GM21717 (cell line): Measurements from ENCODE around the gene SLC6A1.

Source experiments
- ATAC-seq: cut with Tn5 transposase; IDR thresholded peaks from one replicate; pipeline ENCODE4 v1.9.1; 2021; ENCODE audit warnings: mild to moderate bottlenecking, moderate library complexity; ENCODE audit not compliant: unreplicated experiment

The SLC6A1 gene

GRCh38 chr3:10970306-10970960 is 22.1 kb upstream of the SLC6A1 start:
- no peak for ATAC-seq

GRCh38 chr3:10972072-10972782 is 20.3 kb upstream of the SLC6A1 start:
- ATAC-seq: no peak

GRCh38 chr3:10973046-10973595 is 19.4 kb upstream of the SLC6A1 start:
- no peak for ATAC-seq

DNA sequence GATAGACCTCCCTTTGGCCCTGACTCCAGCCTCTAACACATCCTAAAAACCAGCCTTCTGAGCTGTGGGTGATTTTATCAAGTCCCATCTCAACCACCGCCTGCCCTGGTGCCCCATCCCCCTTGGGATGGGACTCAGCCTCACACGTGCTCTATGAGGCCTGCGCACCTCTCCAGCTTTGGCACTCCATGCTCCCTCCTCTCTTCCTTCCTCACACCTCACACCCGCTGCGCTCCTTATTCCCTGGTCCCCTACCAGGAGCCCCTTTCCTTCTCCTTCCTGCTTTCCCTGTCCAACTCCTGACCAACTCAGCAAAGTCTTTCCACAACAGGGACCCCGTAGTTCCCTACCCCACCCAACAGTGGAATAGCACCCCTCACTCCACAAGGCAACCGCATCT is 18.4 kb upstream of the SLC6A1 start:
- ATAC-seq: no peak

DNA sequence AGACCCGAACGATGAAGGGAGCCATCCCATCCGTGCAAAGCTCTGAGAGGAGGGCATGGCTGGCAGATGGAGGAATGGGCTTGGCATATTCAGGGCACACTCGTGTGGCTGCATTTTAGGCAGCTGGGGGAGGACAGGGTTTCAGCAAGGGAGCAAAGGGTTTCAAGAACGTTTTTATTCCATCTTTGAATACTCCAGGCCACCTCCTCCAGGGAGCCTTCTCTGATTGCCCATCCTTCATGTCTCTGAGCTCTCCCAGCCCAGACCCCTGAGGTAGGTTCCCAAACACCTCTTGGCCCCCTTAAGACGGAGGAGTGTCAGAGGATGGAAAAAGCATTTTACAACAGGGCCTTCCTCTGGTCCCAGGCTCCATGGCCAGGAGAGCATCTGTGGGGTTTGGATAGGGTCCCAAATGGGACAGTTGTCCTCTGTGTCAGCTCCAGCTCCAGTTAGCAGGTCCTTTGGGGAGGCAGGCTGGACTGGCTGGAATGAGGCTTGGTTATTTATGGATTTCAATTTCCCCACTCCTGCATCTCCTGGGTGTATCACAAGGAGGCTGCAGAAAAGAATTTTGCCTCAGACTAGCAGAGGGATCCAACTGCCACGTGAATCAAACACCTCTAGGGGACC is 17.7 kb upstream of the SLC6A1 start:
- no peak for ATAC-seq

DNA sequence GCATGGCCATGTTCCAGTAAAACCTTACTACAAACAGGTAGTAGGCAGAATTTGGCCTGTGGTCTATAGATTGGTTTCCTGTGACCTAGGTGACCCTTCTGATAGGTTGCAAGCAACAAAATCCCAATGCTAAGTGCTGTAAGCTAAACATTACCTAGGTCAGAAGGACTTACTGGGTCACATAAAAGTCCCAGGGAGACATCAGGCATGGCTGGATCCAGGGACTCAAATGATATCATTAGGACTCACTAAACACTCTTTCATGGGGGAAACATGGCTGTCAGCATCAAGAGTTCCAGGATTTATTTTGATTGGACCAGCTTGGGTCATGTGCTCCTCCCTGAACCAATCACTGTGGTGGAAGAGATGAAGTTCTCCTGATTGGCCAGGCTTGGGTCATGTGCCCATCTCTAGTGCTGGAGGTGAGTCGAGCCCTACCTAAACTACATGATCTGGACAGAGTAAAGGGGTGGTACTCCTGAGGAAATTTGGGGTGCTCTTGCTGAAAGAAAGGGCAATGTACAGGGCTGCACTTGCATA is 16.8 kb upstream of the SLC6A1 start:
- no peak for ATAC-seq

- ATAC-seq: no peak
These were observed 15.8 kb upstream of the SLC6A1 start for GRCh38 chr3:10976770-10977169.

DNA sequence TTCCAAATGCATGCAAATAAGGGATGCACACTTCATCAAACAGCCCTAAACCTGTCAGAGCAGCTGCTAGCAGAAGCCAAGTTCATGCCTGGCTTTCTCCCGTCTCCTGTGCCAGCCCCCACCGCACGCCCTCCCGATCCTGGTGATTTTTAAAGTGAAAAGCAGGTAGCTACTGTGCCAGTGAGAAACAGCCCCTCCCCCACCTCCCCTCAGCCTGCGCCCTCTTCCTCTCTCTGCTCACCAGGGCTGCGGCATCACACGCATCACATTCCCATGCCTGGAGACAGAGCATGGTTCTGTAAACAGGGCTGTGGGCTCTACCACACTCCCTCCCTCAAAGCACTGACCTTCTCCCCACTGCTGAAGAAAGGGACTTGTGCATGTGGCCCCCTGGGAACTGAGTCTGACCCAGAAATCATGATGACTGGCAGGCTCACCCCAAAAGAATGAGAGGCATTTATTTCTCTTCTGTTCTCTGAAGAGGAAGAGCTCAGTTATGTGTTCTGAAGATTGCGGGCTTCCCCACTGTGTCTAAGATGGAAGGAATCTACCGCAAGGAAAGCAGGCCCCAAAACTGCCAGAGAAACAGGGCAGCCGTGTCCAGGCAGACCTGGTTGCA is 14.5 kb upstream of the SLC6A1 start:
- no peak for ATAC-seq

DNA sequence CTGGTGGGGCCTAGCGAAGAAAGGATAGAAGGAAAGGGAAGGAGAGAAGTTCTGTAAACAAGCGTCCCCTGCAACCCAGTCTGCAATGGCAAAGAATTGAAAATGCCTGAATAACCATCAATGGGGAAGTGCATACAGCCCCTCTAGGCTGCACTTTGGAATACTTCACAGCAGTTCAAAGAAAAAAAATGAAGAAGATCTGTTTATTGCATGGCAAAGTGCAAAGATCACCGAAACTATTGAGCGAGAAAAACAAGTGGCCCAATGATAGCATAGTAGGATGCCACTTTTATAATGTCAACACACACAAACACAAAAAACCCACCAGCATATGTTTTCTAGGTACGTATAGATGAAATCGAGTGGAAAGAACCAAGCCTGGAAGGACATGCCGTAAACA is 13.6 kb upstream of the SLC6A1 start:
- ATAC-seq: no peak

- ATAC-seq: no peak
These were observed 12.2 kb upstream of the SLC6A1 start for GRCh38 chr3:10980312-10980711.

DNA sequence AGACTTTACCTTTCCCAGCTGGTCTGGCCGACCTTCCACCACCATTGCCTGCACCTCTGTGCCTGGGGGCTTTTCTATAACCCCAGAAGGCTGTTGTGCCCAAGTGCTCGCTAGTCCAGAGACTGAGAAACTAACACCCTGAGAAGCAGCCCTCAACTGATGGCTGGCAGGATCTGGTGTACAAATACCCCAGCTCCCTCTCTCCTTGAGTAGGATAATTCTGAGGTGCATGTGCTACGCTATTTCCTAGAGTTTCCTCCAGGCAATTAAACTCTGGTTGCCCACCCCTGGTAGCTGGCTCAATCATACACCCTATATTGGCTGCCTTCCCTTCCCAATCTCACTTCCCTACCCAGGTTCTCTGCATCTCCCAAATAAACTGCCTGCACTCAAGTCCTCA is 11.5 kb upstream of the SLC6A1 start:
- no peak for ATAC-seq

GRCh38 chr3:10981961-10982360 is 10.6 kb upstream of the SLC6A1 start:
- no peak for ATAC-seq

DNA sequence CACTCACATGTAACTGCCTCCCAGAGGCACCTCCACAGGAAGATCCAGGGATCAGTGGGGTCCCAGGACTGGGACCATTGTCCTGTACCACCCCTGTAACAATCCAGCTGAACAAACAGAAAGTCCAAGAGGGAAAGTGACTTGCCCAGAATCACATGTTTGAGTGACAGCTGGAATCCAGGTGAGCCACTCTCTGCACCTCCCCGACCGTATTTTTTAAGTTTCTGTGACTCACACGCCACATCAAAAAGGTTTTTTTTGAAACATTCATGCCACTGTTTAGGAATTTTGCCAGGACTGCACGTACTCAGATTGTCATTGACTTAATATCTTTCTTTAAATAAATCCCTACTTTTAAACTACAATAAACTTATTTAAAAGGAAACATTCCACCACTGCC is 9.8 kb upstream of the SLC6A1 start:
- ATAC-seq: no peak

DNA sequence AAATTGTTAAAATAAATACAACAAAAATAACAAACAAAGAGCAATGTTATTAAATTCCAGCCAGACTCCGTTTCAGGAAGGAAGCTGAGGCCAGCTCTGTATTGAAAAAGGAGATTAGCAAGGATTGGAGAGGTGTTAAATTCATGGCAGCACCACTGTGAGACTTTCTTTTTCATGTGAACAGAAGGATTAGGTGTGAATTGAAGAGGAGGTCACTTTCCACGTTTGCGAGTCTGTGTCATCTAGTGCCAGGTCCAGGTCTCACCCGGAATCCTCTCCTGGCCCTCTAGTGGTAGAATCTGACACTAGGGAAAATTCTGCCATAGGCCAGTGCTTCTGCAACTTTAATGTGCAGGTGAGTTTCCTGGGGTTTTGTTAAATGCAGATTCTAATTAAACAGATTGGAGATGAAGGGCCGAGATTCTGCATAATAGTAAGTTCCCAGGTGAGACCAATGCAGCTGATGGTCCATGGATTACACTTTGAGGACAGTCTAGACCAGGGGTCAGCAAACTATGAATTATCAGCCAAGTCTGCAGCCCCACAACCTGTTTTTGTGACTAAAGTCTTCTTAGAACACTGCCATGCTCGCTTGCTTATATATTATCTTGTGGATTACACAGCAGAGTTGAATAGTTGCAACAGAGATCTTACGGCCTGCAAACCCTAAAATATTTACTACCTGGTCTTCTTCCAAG is 9.2 kb upstream of the SLC6A1 start:
- no peak for ATAC-seq

DNA sequence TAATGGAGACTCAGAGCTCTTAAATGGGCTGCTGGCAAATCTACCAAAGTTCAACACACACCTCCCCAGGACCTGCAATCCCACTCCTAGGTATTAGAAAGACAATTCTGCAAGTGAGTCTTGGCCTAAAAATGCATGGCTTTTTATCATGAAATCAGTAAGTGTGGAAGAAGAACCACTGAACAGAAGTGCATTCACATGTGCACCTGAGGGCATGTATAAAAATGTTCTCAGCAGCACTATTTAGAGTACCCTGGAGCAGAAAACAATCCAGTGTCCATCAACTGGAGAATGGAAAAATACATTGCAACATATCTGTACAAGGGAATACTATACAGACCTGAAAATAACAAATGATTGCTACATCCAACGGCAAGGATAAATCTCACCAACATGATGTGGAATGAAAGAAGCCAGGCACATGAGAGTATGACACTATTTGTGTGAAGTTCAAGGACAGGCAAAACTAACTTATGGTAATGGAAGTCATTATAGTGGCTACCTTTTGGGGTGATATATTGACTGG is 8.1 kb upstream of the SLC6A1 start:
- ATAC-seq: no peak

DNA sequence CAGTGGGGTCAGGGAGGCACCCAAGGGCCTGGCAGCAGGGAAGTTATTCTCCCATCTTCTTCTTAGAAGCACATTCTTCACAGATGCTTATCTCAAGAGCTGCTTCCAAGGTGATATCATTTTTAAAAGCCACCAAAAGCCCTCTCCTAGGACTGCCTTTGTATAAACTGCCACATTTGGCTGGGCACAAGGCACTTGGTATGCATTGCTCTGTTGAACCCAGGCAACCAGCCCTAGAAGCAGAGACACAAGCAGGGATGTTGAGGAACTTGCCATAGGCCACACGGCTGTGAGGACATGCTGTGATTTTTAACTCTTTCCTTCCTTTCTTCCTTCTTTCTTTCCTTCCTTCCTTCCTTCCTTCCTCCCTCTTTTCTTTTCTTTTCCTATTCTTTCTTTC is 7.4 kb upstream of the SLC6A1 start:
- ATAC-seq: no peak

DNA sequence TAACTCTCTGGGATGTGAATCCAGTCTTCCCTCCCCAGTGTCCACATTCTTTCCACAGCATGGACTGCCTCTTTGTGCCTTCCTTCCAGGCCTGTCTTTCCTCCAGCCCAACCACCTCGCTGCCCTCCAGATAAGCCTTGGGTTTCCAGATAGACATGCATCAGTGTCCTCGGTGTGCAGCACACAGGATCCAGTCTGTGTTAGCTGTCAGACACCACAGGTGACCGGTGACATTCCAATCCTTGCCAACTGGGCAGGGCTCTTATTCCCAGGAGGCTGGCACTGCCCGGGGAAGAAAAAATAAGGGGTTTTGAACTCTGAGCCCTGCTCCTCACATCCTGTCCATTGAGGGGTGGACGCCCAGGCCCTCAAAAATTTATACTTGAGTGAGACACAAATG is 6.0 kb upstream of the SLC6A1 start:
- ATAC-seq: no peak

GRCh38 chr3:10988001-10988665 is 4.4 kb upstream of the SLC6A1 start:
- no peak for ATAC-seq

DNA sequence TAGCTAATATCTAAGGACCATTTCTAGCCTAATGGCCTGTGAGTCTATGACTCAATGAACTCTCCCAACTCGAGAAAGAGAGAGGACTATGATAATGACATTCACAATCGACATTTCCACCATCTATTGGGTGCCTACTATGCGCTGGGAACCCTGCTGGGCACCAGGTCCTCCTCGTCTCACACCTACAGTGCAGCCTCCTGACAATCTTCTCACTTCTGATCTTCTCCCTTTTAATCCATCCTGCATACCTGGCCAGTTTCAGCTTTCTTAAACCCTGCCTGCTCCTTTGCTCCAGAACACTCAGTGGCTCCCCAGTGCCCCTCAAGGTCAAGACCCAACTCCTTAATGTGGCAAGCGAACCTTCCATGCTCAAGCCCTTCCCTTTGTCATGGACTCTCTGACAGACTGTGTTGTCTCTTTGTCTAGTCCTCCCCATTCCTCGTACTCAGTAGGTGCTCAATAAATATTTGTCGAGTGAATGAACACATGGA is 3.5 kb upstream of the SLC6A1 start:
- ATAC-seq: no peak
